NT2/D1 (cell line): Measurements from ENCODE around the gene GMPR.
"Not testable (repeated sequence)": the region's sequence is repeated elsewhere in the genome, so short reads cannot be mapped to it uniquely, and the experiment has no call there.

ENCODE experiments used
- SUZ12 ChIP-seq: IDR thresholded peaks from 2 replicates; pipeline ENCODE4 v1.6.1; 2011; ENCODE audit not compliant: insufficient read length, insufficient read depth; ENCODE audit errors: extremely low read depth
- YY1 ChIP-seq: IDR thresholded peaks from 2 replicates; pipeline ENCODE4 v1.6.1; 2011; ENCODE audit not compliant: insufficient read length, insufficient read depth
- ZNF274 ChIP-seq: IDR thresholded peaks from 2 replicates; pipeline ENCODE4 v1.6.1; 2011; ENCODE audit warnings: mild to moderate bottlenecking, low read depth, low read length

DNA sequence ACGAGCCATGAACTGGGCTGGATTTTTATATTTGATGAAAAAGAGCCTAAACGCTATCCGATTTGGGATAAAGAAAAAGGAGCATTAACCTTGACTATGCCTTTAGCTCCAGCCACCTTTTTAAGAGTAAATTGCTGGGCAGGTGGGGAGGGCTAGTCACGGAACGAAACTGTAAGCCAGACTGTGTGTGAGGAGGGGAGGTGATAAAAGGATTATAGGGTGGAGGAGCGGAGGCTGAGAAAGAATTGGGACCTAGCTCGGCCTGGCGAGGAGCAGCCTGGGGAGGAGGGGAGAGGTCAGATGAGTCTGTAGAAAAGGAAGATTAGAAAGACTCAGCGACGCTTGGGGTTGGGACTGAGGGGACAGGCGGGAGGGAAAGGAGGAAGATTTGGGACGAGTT lies 24.4 kb downstream of the GMPR start:
- TF ChIP-seq YY1, ZNF274, SUZ12: not testable (repeated sequence)
